HPDE6-E6E7 (cell line): ENCODE measurements around the gene PEX7.
"Not testable (repeated sequence)": the region's sequence is repeated elsewhere in the genome, so short reads cannot be mapped to it uniquely, and the experiment has no call there.

Experiments used
- DNase-seq: peaks from one replicate; pipeline ENCODE4 v3.0.0; 2011; ENCODE audit warnings: missing footprints; ENCODE audit errors: extremely low spot score

Gene PEX7, protein sequence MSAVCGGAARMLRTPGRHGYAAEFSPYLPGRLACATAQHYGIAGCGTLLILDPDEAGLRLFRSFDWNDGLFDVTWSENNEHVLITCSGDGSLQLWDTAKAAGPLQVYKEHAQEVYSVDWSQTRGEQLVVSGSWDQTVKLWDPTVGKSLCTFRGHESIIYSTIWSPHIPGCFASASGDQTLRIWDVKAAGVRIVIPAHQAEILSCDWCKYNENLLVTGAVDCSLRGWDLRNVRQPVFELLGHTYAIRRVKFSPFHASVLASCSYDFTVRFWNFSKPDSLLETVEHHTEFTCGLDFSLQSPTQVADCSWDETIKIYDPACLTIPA

DNA sequence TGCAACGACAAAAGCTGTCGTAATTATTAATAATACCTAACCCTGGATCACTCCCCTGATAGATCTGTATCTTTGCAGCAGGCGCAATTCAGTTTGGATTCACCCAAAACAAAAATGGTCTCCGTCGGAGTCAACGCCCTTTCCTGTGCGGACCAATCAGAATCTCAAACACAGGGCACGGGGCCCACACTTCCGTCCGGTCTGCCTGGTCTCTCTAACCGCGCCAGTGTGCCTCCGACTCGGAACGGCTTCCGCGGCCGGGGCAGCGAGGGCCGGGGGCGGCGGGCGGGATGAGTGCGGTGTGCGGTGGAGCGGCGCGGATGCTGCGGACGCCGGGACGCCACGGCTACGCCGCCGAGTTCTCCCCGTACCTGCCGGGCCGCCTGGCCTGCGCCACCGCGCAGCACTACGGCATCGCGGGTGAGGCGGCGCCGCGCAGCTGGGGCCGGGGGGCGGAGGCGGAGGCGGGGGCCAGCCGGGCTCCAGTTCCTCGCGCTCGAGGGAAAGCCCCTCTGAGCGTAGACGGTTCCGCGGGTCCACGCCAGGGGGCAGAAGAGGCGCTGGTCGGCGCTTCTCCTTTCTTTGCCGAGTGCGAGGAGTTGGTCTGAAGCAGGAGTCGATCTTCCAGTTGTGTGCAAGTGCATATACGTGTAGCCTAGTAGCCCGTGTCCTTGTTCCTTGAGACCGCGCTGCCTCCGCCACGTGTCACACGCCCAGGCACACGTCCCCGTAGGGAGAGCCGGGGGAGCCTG lies at the start of gene PEX7:
Gene PEX7 (plus strand): TSS at position 217 of the 752 bp plus-strand sequence. CDS start 74 bp downstream, at position 291.
- DNase-seq: peak; percentile 91

GRCh38 chr6:136772685-136773472 lies 49.5 kb upstream of the PEX7 start:
- DNase-seq: no peak

DNA sequence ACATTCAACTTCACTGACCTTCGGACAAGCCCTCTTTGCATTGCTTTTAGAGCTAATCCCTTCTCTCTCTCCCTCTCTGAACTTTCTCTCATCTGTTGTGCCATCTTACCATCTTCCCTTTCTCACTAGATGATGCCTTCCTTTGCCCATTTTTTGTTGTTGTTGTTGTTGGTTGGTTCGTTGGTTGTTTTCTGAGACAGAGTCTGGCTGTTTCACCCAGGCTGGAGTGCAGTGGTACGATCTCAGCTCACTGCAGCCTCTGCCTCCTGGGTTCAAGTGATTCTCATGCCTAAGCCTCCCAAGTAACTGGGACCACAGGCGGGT lies 49.0 kb upstream of the PEX7 start:
- DNase-seq: no peak

DNA sequence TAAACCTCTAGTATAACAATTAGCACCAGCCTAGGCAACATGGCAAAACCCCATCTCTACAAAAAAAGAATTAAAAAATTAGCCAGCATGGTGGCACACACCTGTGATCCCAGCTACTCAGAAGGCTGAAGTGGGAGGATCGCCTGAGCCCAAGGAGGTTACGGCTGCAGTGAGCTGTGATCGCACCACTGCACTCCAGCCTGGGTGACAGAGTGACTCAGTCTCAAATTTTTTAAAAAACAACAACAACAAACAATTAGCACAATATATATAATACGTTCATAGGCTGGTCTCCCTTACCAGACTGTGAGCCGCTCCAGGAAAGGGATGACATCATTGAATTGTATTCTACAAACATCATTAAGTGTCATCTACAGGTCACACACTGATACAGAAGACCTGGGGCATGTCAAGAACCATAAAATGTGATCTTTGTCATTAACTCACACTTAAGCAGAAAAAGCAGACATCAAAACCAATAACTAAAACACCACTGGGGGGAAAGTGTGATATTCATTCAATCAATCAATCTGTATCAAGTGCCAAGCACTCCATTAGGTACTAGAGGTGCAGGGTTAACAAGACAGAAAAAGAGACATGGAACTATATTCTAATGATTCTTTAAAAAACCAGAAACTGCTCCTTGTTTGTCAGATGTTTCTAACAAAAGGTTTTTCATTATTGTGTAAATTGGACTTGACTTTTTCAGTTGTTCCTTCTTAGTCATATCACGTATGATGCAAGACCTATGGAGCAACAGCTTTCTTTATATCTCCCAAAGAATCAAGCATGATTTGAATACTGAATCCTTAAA lies 48.0 kb upstream of the PEX7 start:
- no peak for DNase-seq

GRCh38 chr6:136775081-136775480 lies 47.3 kb upstream of the PEX7 start:
- no peak for DNase-seq

DNA sequence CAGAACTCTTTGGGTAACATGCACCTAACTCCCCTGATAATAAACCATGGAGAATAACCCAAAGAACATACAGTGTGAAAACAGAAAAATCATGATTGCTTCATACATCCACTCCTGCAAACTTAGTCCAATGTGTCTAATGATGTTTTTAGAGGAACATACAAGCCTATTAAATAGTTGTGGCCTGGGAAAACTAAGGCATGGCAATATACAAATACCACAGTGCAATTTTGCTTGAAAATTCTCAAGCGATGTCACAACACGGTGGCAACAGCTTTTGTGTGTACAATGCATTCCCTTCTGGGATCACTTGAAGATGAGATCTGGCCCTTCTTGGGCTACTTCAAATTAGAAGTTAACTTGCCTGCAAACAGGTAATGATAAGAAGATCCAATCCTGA lies 46.8 kb upstream of the PEX7 start:
- no peak for DNase-seq

DNA sequence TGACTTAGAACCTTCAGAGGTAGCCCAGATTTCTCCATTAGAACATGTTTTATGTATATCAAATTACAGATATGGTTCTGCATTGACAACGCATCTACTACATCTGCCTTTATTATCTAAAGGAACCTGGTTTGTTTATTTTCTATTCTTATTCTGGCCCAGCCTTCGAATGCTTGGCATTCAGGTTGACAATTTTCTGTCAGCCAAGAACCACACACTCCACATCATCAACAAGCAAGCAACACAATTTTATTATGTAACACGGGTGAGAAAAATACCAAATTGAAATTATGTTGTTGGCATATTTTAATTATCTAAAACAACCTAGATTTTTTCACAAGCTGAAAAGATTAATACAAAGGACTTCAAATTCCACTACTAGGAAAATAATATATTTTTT lies 44.7 kb upstream of the PEX7 start:
- no peak for DNase-seq

- no peak for DNase-seq
These were observed 42.7 kb upstream of the PEX7 start for GRCh38 chr6:136779682-136780081.

GRCh38 chr6:136780972-136781371 lies 41.4 kb upstream of the PEX7 start:
- DNase-seq: no peak

GRCh38 chr6:136782021-136782770 lies 40.2 kb upstream of the PEX7 start:
- peak; percentile 77 for DNase-seq

- DNase-seq: no peak
These were observed 39.4 kb upstream of the PEX7 start for GRCh38 chr6:136783021-136783420.

- no peak for DNase-seq
These were observed 38.7 kb upstream of the PEX7 start for GRCh38 chr6:136783495-136784270.

- no peak for DNase-seq
These were observed 38.1 kb upstream of the PEX7 start for GRCh38 chr6:136784271-136784664.

DNA sequence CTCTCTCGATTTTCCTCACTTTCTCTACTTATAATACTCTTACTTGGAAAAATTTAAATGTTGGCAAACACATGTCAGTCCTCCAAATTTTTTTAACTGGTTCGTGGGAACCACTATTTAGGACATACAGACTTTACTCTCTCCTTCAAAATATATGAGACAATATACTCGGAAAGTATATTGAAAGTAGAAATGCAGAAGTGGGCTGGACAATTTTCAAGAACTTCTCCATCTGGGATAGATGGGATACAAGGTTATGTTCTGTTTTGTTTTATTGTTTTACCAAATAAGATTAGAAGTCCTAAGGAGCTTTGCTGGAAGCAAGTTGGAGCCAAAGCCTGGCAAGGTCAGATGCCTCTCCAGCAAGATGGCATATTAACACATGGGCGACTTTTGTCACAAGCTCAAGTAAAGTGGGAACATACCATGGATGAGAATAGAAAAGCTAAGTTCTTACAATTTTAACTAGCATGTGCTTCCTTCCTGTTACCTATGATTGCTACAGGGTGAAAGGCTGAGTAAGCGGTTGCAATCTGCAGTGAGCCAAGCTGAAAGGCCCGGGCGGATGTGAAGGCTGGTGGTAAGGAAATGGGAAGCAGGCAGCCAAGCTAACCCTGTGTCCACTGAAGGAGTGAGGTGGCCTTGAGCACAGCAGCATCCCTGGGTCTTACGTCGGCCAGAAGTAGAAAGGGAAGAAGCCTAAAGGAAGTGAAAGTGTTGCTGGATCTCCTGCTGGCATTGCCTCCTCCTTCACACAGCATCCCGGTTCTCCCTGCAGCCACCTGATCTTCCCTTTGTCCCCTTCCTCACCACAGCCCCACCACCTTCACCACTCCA lies 37.3 kb upstream of the PEX7 start:
- no peak for DNase-seq

- no peak for DNase-seq
These were observed 35.7 kb upstream of the PEX7 start for GRCh38 chr6:136786658-136787057.

DNA sequence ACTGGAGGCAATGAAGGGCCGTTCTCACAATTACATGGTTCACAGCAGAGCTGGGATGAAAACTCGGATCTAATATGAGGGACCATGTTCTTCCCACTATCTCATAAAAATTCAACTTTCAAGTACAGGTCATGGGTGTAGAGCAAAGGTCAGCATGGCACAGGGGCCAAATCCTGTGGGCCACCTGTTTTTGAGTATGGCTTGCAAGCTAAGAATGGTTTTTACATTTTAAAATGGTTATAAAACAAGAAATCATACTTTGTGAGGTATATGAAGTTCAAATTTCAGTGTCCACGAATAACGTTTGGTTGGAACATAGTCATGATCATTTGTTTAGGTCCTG lies 34.7 kb upstream of the PEX7 start:
- no peak for DNase-seq

GRCh38 chr6:136788069-136788902 lies 34.1 kb upstream of the PEX7 start:
- no peak for DNase-seq

GRCh38 chr6:136789440-136789839 lies 33.0 kb upstream of the PEX7 start:
- DNase-seq: not testable (repeated sequence)
